H1 (cell line): ENCODE measurements around the gene SNU13. TPM values are rescaled to one million over a fixed set of nuclear protein-coding genes. Genes with fewer than 3 reads are reported as not detected.

Source experiments
- polyA plus RNA-seq, 7 experiments: library from polyadenylated mRNA; depleted of rRNA in 3 of 7; stranded (reverse) in 5 of 7; unstranded in 2 of 7; fragments of >200 nt in 5 of 7; fragments of 200-250 nt in 2 of 7; gene quantifications; 1 replicate in 5 of 7; 2 replicates in 1 of 7; 4 replicates in 1 of 7; pipeline versions ENCODE4 v1.2.1 to v1.2.3, GENCODE V29; 2011 to 2013; ENCODE audit warnings: missing spikeins in 2 of 7, mixed read lengths in 2 of 7
- small RNA-seq: library from polyadenylated mRNA; stranded (forward); fragments of <200 nt; extraction: miRNeasy Mini kit (QIAGEN cat#:217004); gene quantifications from one replicate; pipeline ENCODE3, GENCODE V24; 2013; ENCODE audit not compliant: insufficient read depth
- total RNA-seq: library from RNA; stranded (reverse); fragmentation: NEBNext Ultra II Directional; extraction: Animal tissue kit (Norgen Biotek cat#: 25700); gene quantifications from 2 replicates; pipeline ENCODE4 v1.2.1, GENCODE V29; 2021

SNU13 gene
- total and polyA plus RNA-seq, 2 of the 8 experiments (the other 6 are each of a cell fraction or from before 2014, with no cell fraction given): 241 to 281 TPM

Small RNA genes lying within 50 kb of the gene (small RNA-seq; reads per million reads assigned to genes)
- gene HMGN2P10 (not detected), gene RF00019 (not detected), gene RNU6-476P (not detected), gene RNU6ATAC22P (not detected)

Other genes starting within 250 kb of the SNU13 start
- gene TOB2, start 242.1 kb downstream of the SNU13 start, total RNA-seq: 52.8 and 54.1 TPM in 2 replicates
- 27.0 and 37.5 TPM in 2 replicates for gene TOB2, start 242.1 kb downstream of the SNU13 start, polyA plus RNA-seq (2011; rRNA removed)
- 109 and 135 TPM in 2 replicates for gene PHF5A, start 220.2 kb downstream of the SNU13 start, total RNA-seq
- gene PHF5A, start 220.2 kb downstream of the SNU13 start, polyA plus RNA-seq (2011; rRNA removed): 96.7 and 119 TPM in 2 replicates
- gene ACO2, start 219.8 kb downstream of the SNU13 start, total RNA-seq: 72.4 and 75.4 TPM in 2 replicates
- 52.8 and 74.1 TPM in 2 replicates for gene ACO2, start 219.8 kb downstream of the SNU13 start, polyA plus RNA-seq (2011; rRNA removed)
- gene POLR3H, start 144.4 kb downstream of the SNU13 start, total RNA-seq: 34.5 and 39.2 TPM in 2 replicates
- 29.7 and 34.0 TPM in 2 replicates for gene POLR3H, start 144.4 kb downstream of the SNU13 start, polyA plus RNA-seq (2011; rRNA removed)
- 2.3 and 2.6 TPM in 2 replicates for gene CSDC2, start 127.9 kb downstream of the SNU13 start, total RNA-seq
- 2.0 and 3.2 TPM in 2 replicates for gene CSDC2, start 127.9 kb downstream of the SNU13 start, polyA plus RNA-seq (2011; rRNA removed)
- 10.8 and 11.3 TPM in 2 replicates for gene PMM1, start 99.0 kb downstream of the SNU13 start, total RNA-seq
- gene PMM1, start 99.0 kb downstream of the SNU13 start, polyA plus RNA-seq (2011; rRNA removed): 20.0 and 27.3 TPM in 2 replicates
- gene DESI1, start 67.8 kb downstream of the SNU13 start, total RNA-seq: 33.7 and 34.3 TPM in 2 replicates
- 27.6 and 31.2 TPM in 2 replicates for gene DESI1, start 67.8 kb downstream of the SNU13 start, polyA plus RNA-seq (2011; rRNA removed)
- gene XRCC6, start 67.6 kb downstream of the SNU13 start, total RNA-seq: 488 and 490 TPM in 2 replicates
- gene XRCC6, start 67.6 kb downstream of the SNU13 start, polyA plus RNA-seq (2011; rRNA removed): 150 and 157 TPM in 2 replicates
- 0.36 and 0.54 TPM in 2 replicates for gene MEI1, start 10.6 kb upstream of the SNU13 start, total RNA-seq
- gene MEI1, start 10.6 kb upstream of the SNU13 start, polyA plus RNA-seq (2011; rRNA removed): 0.27 and 0.38 TPM in 2 replicates
- gene CCDC134, start 111.8 kb upstream of the SNU13 start, total RNA-seq: 20.0 and 21.4 TPM in 2 replicates
- 7.7 and 10.3 TPM in 2 replicates for gene CCDC134, start 111.8 kb upstream of the SNU13 start, polyA plus RNA-seq (2011; rRNA removed)
- gene SREBF2, start 144.2 kb upstream of the SNU13 start, total RNA-seq: 144 TPM in 2 replicates
- 125 and 183 TPM in 2 replicates for gene SREBF2, start 144.2 kb upstream of the SNU13 start, polyA plus RNA-seq (2011; rRNA removed)
- 0.89 and 0.90 TPM in 2 replicates for gene SHISA8, start 226.2 kb upstream of the SNU13 start, total RNA-seq
- gene SHISA8, start 226.2 kb upstream of the SNU13 start, polyA plus RNA-seq (2011; rRNA removed): 0.14 and 0.35 TPM in 2 replicates
- gene TNFRSF13C, start 237.9 kb upstream of the SNU13 start, total RNA-seq: 1.8 and 2.0 TPM in 2 replicates
- 1.4 TPM in 2 replicates for gene TNFRSF13C, start 237.9 kb upstream of the SNU13 start, polyA plus RNA-seq (2011; rRNA removed)